ENCODE results near the gene ZNF358. TPM values are rescaled to one million over a fixed set of nuclear protein-coding genes. Genes with fewer than 3 reads are reported as not detected.

Gene ZNF358
- total and polyA plus RNA-seq, 2 of the 13 experiments (the other 11 are each of a cell fraction or from before 2014, with no cell fraction given) = 9.1 to 37.0 TPM

GRCh38 chr19:7468840-7469239, 47.1 kb upstream of the ZNF358 start:
- ATAC-seq = no peak

GRCh38 chr19:7469669-7470285, 46.1 kb upstream of the ZNF358 start:
- DNase-seq (ENCODE audit: low spot score) (no peak), ATAC-seq (no peak), FAIRE-seq (no peak)
- intact Hi-C loops (cut with micrococcal nuclease; ENCODE audit: unreplicated experiment) = no loop called here
- Histone ChIP-seq H3K36me3 (replicated peaks in 1 of 2; ENCODE audit: control insufficient read depth in 1 of 2, insufficient read depth in 2 of 2, low read length in 2 of 2) (peaks cover 5 to 6% of the 10 kb centered on the region in 2 experiments; a peak in 4 of 5 replicates), H3K79me2 (ENCODE audit: insufficient read depth, low read length) (no peaks in the 10 kb centered on the region), H3K27me3 (ENCODE audit: control insufficient read depth in 1 of 2, insufficient read depth in 2 of 2, low read length in 2 of 2) (no peaks in the 10 kb centered on the region; a peak in 1 of 5 replicates), H3K4me3 (replicated peaks in 1 of 3; ENCODE audit: insufficient read depth in 1 of 3, low read depth in 2 of 3, low read length in 3 of 3) (no peak overlapping the region), H4K20me1 (ENCODE audit: insufficient read depth, low read length) (no peaks in the 10 kb centered on the region), H3K27ac (ENCODE audit: extremely low read length, insufficient read depth, low read length) (no peak overlapping the region), H2AFZ (ENCODE audit: low read length) (no peak overlapping the region), H3K9me3 (ENCODE audit: low read length) (no peaks in the 10 kb centered on the region), H3K4me1 (ENCODE audit: insufficient read depth, low read length) (no peaks in the 10 kb centered on the region), H3K4me2 (ENCODE audit: low read depth, low read length) (no peak overlapping the region), H3K9ac (ENCODE audit: insufficient read depth, low read depth, low read length) (no peak overlapping the region)
- TF ChIP-seq THYN1 (CRISPR knock-in tag; IDR thresholded peaks at IDR 0.05; ENCODE audit: borderline replicate concordance, low read depth) = no peak
- no peak for TF ChIP-seq ZNF142 (CRISPR knock-in tag; IDR thresholded peaks at IDR 0.05)
- TF ChIP-seq CHD4 (IDR thresholded peaks at IDR 0.05; ENCODE audit: borderline replicate concordance, low read length) = no peak
- 94% methylated on average over 26 of the region's 31 CpGs for WGBS (ENCODE audit: low lambda C conversion rate)
- in situ Hi-C loops (cut with HindIII; ENCODE audit: extremely low pct_ligation_motif_present, low pct_unique_long_range_greater_than_20kb) = no loop called here
- ChIA-PET POLR2A (no interaction called here), CTCF (ENCODE audit: low intra/inter-chr PET ratio, low total read pairs) (no interaction called here)
- BruUV-seq (replicated peaks) = no TSS peak

More at GRCh38 chr19:7468840-7469239, 47.1 kb upstream of the ZNF358 start:
- no peaks in the 10 kb centered on the region for H4K20me1 ChIP-seq (ENCODE audit: insufficient read depth, low read length)
- no peak for DNase-seq (ENCODE audit: low spot score)
- H3K9me3 ChIP-seq (ENCODE audit: low read length) = no peaks in the 10 kb centered on the region
- H3K4me3 ChIP-seq (replicated peaks in 1 of 3; ENCODE audit: insufficient read depth in 1 of 3, low read depth in 2 of 3, low read length in 3 of 3) = no peak overlapping the region
- WGBS (ENCODE audit: low lambda C conversion rate) = 83% methylated on average over 8 of the region's 24 CpGs
- no TSS peak for BruUV-seq (replicated peaks)
- in situ Hi-C loops (cut with HindIII; ENCODE audit: extremely low pct_ligation_motif_present, low pct_unique_long_range_greater_than_20kb) (no loop called here), intact Hi-C loops (cut with micrococcal nuclease; ENCODE audit: unreplicated experiment) (no loop called here)
- no peak overlapping the region for H2AFZ ChIP-seq (ENCODE audit: low read length)
- FAIRE-seq = no peak
- ChIA-PET CTCF (ENCODE audit: low intra/inter-chr PET ratio, low total read pairs) (no interaction called here), POLR2A (no interaction called here)
- no peaks in the 10 kb centered on the region for H3K79me2 ChIP-seq (ENCODE audit: insufficient read depth, low read length)
- H3K27ac ChIP-seq (ENCODE audit: extremely low read length, insufficient read depth, low read length) = no peak overlapping the region
- TF ChIP-seq PCBP2 (optimal IDR thresholded peaks at IDR 0.05; ENCODE audit: low read depth, low read length, poor library complexity, severe bottlenecking) (no peak), AGO2 (optimal IDR thresholded peaks at IDR 0.05; ENCODE audit: low read depth, low read length) (peak; percentile 51)
- H3K36me3 ChIP-seq (replicated peaks in 1 of 2; ENCODE audit: control insufficient read depth in 1 of 2, insufficient read depth in 2 of 2, low read length in 2 of 2) = peaks cover 6 to 11% of the 10 kb centered on the region in 2 experiments; a peak in 4 of 5 replicates
- no peak overlapping the region for H3K9ac ChIP-seq (ENCODE audit: insufficient read depth, low read depth, low read length)
- H3K27me3 ChIP-seq (ENCODE audit: control insufficient read depth in 1 of 2, insufficient read depth in 2 of 2, low read length in 2 of 2) = no peaks in the 10 kb centered on the region; a peak in 1 of 5 replicates
- H3K4me1 ChIP-seq (ENCODE audit: insufficient read depth, low read length) = no peaks in the 10 kb centered on the region
- H3K4me2 ChIP-seq (ENCODE audit: low read depth, low read length) = no peak overlapping the region

All from HepG2 (cell line).